WTC11 (cell line): ENCODE data around the gene GNPDA1. TPM values are rescaled to one million over a fixed set of nuclear protein-coding genes. Genes with fewer than 3 reads are reported as not detected.

ENCODE experiments used
- ATAC-seq: fragments of 200-7000 bp; cut with Tn5 transposase; 2 replicates; pipeline ENCODE4 v1.10.0; 2021; ENCODE audit warnings: mild to moderate bottlenecking, moderate library complexity
- CTCF ChIA-PET: fragments of 300-600 bp; sonication (Branson Sonifier 250); formaldehyde crosslinking; loops from one replicate; lab custom pipeline; 2021; ENCODE audit warnings: antibody characterized with exemption; lab: Charles Lee
- POLR2A ChIA-PET: fragments of 350-600 bp; sonication (Branson Sonifier 250); formaldehyde crosslinking; loops from one replicate; lab custom pipeline; 2021; ENCODE audit warnings: antibody characterized with exemption; lab: Charles Lee
- DNase-seq: peaks from one replicate; pipeline ENCODE4 v3.0.0; 2021; ENCODE audit warnings: low spot score
- H3K27ac Mint-ChIP-seq: 2 replicates; pipeline ENCODE4 v1.8.0; 2021; ENCODE audit warnings: mixed read lengths
- H3K27me3 Mint-ChIP-seq: 2 replicates; pipeline ENCODE4 v1.8.0; 2021; ENCODE audit warnings: low read depth, mild to moderate bottlenecking, moderate library complexity, mixed read lengths
- H3K36me3 Mint-ChIP-seq: 2 replicates; pipeline ENCODE4 v1.8.0; 2021; ENCODE audit warnings: mixed read lengths
- H3K4me1 Mint-ChIP-seq: 2 replicates; pipeline ENCODE4 v1.8.0; 2022; ENCODE audit warnings: mixed read lengths
- H3K4me3 Mint-ChIP-seq: 2 replicates; pipeline ENCODE4 v1.8.0; 2021; ENCODE audit warnings: mild to moderate bottlenecking, moderate library complexity, mixed read lengths
- H3K9me3 Mint-ChIP-seq: 2 replicates; pipeline ENCODE4 v1.8.0; 2021; ENCODE audit warnings: mixed read lengths
- CBFB ChIP-seq: sonication (generic); formaldehyde crosslinking; IDR thresholded peaks from 2 replicates; pipeline ENCODE4 v1.8.1; 2022; ENCODE audit warnings: mild to moderate bottlenecking, low read depth, missing genetic modification reagents
- ESRRA ChIP-seq: sonication (generic); formaldehyde crosslinking; IDR thresholded peaks from 2 replicates; pipeline ENCODE4 v1.8.1; 2022; ENCODE audit warnings: mild to moderate bottlenecking, missing genetic modification reagents, borderline replicate concordance
- JAZF1 ChIP-seq: fragments of 250-450 bp; sonication (Bioruptor Pico); IDR thresholded peaks from 2 replicates; pipeline ENCODE4 v1.9.0; 2021; ENCODE audit warnings: moderate library complexity, mild to moderate bottlenecking, inconsistent platforms
- MXD4 ChIP-seq: fragments of 250-450 bp; sonication (Bioruptor Pico); IDR thresholded peaks from 2 replicates; pipeline ENCODE4 v1.8.0; 2021; ENCODE audit warnings: mild to moderate bottlenecking, moderate library complexity, borderline replicate concordance
- NFE2L1 ChIP-seq: sonication (generic); formaldehyde crosslinking; IDR thresholded peaks from 2 replicates; pipeline ENCODE4 v1.8.1; 2023; ENCODE audit warnings: missing genetic modification reagents
- NFYB ChIP-seq: sonication (generic); formaldehyde crosslinking; conservative IDR thresholded peaks from 2 replicates; pipeline ENCODE4 v1.8.0; 2022; ENCODE audit warnings: low read depth, missing genetic modification reagents
- NR1H2 ChIP-seq: sonication (generic); formaldehyde crosslinking; IDR thresholded peaks from 2 replicates; pipeline ENCODE4 v1.9.0; 2021; ENCODE audit warnings: mild to moderate bottlenecking, moderate library complexity, missing genetic modification reagents
- RELA ChIP-seq: sonication (generic); formaldehyde crosslinking; IDR thresholded peaks from 2 replicates; pipeline ENCODE4 v1.8.1; 2022; ENCODE audit warnings: missing genetic modification reagents, mild to moderate bottlenecking, borderline replicate concordance
- SOX15 ChIP-seq: fragments of 250-450 bp; sonication (Bioruptor Pico); IDR thresholded peaks from 2 replicates; pipeline ENCODE4 v1.9.0; 2021; ENCODE audit warnings: mild to moderate bottlenecking
- SP1 ChIP-seq: sonication (generic); formaldehyde crosslinking; conservative IDR thresholded peaks from 2 replicates; pipeline ENCODE4 v1.8.1; 2022; ENCODE audit warnings: missing genetic modification reagents
- TEAD1 ChIP-seq: sonication (generic); formaldehyde crosslinking; IDR thresholded peaks from 2 replicates; pipeline ENCODE4 v1.8.0; 2022; ENCODE audit warnings: mild to moderate bottlenecking, missing genetic modification reagents
- ZNF671 ChIP-seq: fragments of 250-450 bp; sonication (Bioruptor Pico); IDR thresholded peaks from 2 replicates; pipeline ENCODE4 v1.8.0; 2021; ENCODE audit warnings: mild to moderate bottlenecking
- total RNA-seq: library from RNA; stranded (reverse); gene quantifications from 3 replicates; pipeline ENCODE4 v1.2.3, GENCODE V29; 2021
- TF ChIP-seq, protein P1 (sequence below): fragments of 200-600 bp; IDR thresholded peaks from 2 replicates; pipeline ENCODE4 v1.8.0; 2022; ENCODE audit warnings: antibody characterized with exemption
- TF ChIP-seq, protein P2 (sequence below): sonication (generic); formaldehyde crosslinking; IDR thresholded peaks from 2 replicates; pipeline ENCODE4 v1.8.0; 2022; ENCODE audit warnings: mild to moderate bottlenecking, missing genetic modification reagents
- TF ChIP-seq, protein P3 (sequence below): sonication (generic); formaldehyde crosslinking; conservative IDR thresholded peaks from 2 replicates; pipeline ENCODE4 v1.8.1; 2023; ENCODE audit warnings: mild to moderate bottlenecking, low read depth, missing genetic modification reagents, moderate library complexity
- TF ChIP-seq, protein P4 (sequence below): sonication (generic); formaldehyde crosslinking; IDR thresholded peaks from 2 replicates; pipeline ENCODE4 v1.8.1; 2023; ENCODE audit warnings: mild to moderate bottlenecking, missing genetic modification reagents, moderate library complexity
- TF ChIP-seq, protein P5 (sequence below): sonication (generic); formaldehyde crosslinking; IDR thresholded peaks from 2 replicates; pipeline ENCODE4 v1.8.1; 2022; ENCODE audit warnings: low read depth, missing genetic modification reagents, borderline replicate concordance
- TF ChIP-seq, protein P6 (sequence below): sonication (generic); formaldehyde crosslinking; IDR thresholded peaks from 2 replicates; pipeline ENCODE4 v1.8.1; 2023; ENCODE audit warnings: mild to moderate bottlenecking, missing genetic modification reagents, borderline replicate concordance
- TF ChIP-seq, protein P7 (sequence below): fragments of 250-450 bp; sonication (Bioruptor Pico); IDR thresholded peaks from 2 replicates; pipeline ENCODE4 v1.9.0; 2021; ENCODE audit warnings: mild to moderate bottlenecking
- TF ChIP-seq, protein P8 (sequence below): sonication (generic); formaldehyde crosslinking; IDR thresholded peaks from 2 replicates; pipeline ENCODE4 v1.8.0; 2022; ENCODE audit warnings: missing genetic modification reagents

GNPDA1 gene
- total RNA-seq, 1 experiment from 2014 or later, result 54.8 TPM

DNA sequence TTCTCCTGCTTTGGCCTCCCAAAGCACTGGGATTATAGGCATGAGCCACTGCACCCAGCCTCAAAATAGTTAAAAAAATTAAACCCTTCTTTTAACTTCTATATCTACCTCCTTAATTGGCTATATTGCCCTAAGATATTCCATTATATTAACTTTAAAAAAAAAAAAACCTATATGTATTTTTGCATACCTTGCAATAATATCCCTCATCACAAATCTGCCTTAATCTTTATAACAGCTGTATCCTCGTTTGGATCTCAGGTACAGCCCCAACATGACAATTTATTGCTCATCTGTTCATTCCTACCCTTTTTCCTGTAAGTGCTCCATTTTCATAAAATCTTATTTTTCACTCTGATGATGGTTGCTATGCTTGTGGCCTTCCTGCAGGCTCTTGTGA, 12.7 kb downstream of the GNPDA1 start (continued):
- TF ChIP-seq, protein P1, sequence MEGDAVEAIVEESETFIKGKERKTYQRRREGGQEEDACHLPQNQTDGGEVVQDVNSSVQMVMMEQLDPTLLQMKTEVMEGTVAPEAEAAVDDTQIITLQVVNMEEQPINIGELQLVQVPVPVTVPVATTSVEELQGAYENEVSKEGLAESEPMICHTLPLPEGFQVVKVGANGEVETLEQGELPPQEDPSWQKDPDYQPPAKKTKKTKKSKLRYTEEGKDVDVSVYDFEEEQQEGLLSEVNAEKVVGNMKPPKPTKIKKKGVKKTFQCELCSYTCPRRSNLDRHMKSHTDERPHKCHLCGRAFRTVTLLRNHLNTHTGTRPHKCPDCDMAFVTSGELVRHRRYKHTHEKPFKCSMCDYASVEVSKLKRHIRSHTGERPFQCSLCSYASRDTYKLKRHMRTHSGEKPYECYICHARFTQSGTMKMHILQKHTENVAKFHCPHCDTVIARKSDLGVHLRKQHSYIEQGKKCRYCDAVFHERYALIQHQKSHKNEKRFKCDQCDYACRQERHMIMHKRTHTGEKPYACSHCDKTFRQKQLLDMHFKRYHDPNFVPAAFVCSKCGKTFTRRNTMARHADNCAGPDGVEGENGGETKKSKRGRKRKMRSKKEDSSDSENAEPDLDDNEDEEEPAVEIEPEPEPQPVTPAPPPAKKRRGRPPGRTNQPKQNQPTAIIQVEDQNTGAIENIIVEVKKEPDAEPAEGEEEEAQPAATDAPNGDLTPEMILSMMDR, result no peak
- TF ChIP-seq, protein P2, sequence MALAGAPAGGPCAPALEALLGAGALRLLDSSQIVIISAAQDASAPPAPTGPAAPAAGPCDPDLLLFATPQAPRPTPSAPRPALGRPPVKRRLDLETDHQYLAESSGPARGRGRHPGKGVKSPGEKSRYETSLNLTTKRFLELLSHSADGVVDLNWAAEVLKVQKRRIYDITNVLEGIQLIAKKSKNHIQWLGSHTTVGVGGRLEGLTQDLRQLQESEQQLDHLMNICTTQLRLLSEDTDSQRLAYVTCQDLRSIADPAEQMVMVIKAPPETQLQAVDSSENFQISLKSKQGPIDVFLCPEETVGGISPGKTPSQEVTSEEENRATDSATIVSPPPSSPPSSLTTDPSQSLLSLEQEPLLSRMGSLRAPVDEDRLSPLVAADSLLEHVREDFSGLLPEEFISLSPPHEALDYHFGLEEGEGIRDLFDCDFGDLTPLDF (CRISPR knock-in tag), result no peak
- TF ChIP-seq CBFB, result no peak
- TF ChIP-seq, all 79 proteins: peak for 0

DNA sequence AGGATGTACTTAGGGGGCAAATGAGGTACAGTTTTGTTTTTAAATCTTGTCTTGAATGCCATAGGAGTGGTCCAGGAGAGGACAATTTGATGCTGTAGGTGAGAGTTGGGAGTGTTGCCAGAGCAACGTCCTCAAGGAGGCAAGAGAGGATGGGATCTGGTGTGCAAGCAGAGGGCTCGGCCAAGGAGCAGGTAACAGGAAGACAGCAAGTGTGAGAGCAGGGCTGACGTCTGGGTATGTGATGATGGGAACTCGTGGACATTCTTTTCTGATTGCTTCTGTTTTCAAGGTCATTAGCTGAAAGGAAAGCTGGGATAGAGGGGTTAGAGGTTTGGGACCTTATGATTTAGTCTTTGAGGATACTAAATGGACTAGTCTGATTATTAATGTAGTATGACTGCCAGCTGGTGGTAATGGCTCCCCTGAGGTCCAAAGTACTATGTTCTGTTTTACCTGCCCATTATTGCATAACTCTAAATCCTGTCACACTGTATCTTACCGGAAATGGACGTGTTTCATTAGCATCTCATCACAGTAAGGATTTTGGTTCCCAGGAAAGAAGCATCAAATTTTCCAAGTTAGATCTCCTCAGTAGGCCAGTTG, 15.4 kb downstream of the GNPDA1 start:
- POLR2A ChIA-PET, result no interaction called here
- peaks cover 4% of the 10 kb centered on the region; the same call in 1 of the 2 replicates for H3K9me3 Mint-ChIP-seq
- CTCF ChIA-PET, result no interaction called here
- H3K36me3 Mint-ChIP-seq, result peaks cover 44% of the 10 kb centered on the region
- no peak overlapping the region for H3K4me3 Mint-ChIP-seq
- DNase-seq (no peak), ATAC-seq (no peak)
- H3K27me3 Mint-ChIP-seq, result no peaks in the 10 kb centered on the region
- no peaks in the 10 kb centered on the region for H3K4me1 Mint-ChIP-seq
- H3K27ac Mint-ChIP-seq, result no peak overlapping the region
- TF ChIP-seq NFYB (CRISPR knock-in tag), result no peak
- no peak for TF ChIP-seq NR1H2
- TF ChIP-seq, protein P3, sequence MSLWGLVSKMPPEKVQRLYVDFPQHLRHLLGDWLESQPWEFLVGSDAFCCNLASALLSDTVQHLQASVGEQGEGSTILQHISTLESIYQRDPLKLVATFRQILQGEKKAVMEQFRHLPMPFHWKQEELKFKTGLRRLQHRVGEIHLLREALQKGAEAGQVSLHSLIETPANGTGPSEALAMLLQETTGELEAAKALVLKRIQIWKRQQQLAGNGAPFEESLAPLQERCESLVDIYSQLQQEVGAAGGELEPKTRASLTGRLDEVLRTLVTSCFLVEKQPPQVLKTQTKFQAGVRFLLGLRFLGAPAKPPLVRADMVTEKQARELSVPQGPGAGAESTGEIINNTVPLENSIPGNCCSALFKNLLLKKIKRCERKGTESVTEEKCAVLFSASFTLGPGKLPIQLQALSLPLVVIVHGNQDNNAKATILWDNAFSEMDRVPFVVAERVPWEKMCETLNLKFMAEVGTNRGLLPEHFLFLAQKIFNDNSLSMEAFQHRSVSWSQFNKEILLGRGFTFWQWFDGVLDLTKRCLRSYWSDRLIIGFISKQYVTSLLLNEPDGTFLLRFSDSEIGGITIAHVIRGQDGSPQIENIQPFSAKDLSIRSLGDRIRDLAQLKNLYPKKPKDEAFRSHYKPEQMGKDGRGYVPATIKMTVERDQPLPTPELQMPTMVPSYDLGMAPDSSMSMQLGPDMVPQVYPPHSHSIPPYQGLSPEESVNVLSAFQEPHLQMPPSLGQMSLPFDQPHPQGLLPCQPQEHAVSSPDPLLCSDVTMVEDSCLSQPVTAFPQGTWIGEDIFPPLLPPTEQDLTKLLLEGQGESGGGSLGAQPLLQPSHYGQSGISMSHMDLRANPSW, result no peak
- no peak for TF ChIP-seq RELA (CRISPR knock-in tag)
- TF ChIP-seq, protein P4, sequence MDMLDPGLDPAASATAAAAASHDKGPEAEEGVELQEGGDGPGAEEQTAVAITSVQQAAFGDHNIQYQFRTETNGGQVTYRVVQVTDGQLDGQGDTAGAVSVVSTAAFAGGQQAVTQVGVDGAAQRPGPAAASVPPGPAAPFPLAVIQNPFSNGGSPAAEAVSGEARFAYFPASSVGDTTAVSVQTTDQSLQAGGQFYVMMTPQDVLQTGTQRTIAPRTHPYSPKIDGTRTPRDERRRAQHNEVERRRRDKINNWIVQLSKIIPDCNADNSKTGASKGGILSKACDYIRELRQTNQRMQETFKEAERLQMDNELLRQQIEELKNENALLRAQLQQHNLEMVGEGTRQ (CRISPR knock-in tag), result no peak
- TF ChIP-seq JAZF1, result no peak
- TF ChIP-seq, protein P5, sequence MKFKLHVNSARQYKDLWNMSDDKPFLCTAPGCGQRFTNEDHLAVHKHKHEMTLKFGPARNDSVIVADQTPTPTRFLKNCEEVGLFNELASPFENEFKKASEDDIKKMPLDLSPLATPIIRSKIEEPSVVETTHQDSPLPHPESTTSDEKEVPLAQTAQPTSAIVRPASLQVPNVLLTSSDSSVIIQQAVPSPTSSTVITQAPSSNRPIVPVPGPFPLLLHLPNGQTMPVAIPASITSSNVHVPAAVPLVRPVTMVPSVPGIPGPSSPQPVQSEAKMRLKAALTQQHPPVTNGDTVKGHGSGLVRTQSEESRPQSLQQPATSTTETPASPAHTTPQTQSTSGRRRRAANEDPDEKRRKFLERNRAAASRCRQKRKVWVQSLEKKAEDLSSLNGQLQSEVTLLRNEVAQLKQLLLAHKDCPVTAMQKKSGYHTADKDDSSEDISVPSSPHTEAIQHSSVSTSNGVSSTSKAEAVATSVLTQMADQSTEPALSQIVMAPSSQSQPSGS (CRISPR knock-in tag), result no peak
- no peak for TF ChIP-seq SOX15 (CRISPR knock-in tag)
- TF ChIP-seq, protein P6, sequence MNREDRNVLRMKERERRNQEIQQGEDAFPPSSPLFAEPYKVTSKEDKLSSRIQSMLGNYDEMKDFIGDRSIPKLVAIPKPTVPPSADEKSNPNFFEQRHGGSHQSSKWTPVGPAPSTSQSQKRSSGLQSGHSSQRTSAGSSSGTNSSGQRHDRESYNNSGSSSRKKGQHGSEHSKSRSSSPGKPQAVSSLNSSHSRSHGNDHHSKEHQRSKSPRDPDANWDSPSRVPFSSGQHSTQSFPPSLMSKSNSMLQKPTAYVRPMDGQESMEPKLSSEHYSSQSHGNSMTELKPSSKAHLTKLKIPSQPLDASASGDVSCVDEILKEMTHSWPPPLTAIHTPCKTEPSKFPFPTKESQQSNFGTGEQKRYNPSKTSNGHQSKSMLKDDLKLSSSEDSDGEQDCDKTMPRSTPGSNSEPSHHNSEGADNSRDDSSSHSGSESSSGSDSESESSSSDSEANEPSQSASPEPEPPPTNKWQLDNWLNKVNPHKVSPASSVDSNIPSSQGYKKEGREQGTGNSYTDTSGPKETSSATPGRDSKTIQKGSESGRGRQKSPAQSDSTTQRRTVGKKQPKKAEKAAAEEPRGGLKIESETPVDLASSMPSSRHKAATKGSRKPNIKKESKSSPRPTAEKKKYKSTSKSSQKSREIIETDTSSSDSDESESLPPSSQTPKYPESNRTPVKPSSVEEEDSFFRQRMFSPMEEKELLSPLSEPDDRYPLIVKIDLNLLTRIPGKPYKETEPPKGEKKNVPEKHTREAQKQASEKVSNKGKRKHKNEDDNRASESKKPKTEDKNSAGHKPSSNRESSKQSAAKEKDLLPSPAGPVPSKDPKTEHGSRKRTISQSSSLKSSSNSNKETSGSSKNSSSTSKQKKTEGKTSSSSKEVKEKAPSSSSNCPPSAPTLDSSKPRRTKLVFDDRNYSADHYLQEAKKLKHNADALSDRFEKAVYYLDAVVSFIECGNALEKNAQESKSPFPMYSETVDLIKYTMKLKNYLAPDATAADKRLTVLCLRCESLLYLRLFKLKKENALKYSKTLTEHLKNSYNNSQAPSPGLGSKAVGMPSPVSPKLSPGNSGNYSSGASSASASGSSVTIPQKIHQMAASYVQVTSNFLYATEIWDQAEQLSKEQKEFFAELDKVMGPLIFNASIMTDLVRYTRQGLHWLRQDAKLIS, result no peak
- TF ChIP-seq, protein P7, sequence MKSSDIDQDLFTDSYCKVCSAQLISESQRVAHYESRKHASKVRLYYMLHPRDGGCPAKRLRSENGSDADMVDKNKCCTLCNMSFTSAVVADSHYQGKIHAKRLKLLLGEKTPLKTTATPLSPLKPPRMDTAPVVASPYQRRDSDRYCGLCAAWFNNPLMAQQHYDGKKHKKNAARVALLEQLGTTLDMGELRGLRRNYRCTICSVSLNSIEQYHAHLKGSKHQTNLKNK (CRISPR knock-in tag), result no peak
- TF ChIP-seq, protein P8, sequence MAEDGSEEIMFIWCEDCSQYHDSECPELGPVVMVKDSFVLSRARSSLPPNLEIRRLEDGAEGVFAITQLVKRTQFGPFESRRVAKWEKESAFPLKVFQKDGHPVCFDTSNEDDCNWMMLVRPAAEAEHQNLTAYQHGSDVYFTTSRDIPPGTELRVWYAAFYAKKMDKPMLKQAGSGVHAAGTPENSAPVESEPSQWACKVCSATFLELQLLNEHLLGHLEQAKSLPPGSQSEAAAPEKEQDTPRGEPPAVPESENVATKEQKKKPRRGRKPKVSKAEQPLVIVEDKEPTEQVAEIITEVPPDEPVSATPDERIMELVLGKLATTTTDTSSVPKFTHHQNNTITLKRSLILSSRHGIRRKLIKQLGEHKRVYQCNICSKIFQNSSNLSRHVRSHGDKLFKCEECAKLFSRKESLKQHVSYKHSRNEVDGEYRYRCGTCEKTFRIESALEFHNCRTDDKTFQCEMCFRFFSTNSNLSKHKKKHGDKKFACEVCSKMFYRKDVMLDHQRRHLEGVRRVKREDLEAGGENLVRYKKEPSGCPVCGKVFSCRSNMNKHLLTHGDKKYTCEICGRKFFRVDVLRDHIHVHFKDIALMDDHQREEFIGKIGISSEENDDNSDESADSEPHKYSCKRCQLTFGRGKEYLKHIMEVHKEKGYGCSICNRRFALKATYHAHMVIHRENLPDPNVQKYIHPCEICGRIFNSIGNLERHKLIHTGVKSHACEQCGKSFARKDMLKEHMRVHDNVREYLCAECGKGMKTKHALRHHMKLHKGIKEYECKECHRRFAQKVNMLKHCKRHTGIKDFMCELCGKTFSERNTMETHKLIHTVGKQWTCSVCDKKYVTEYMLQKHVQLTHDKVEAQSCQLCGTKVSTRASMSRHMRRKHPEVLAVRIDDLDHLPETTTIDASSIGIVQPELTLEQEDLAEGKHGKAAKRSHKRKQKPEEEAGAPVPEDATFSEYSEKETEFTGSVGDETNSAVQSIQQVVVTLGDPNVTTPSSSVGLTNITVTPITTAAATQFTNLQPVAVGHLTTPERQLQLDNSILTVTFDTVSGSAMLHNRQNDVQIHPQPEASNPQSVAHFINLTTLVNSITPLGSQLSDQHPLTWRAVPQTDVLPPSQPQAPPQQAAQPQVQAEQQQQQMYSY (CRISPR knock-in tag), result no peak
- no peak for TF ChIP-seq NFE2L1 (CRISPR knock-in tag)
- TF ChIP-seq MXD4 (CRISPR knock-in tag), result no peak
- no peak for TF ChIP-seq SP1 (CRISPR knock-in tag)
- no peak for TF ChIP-seq ZNF671
- TF ChIP-seq TEAD1 (CRISPR knock-in tag), result no peak
- no peak for TF ChIP-seq ESRRA (CRISPR knock-in tag)
